Smooth muscle cell (in vitro differentiated cells): ENCODE measurements around the gene TAF8. TPM values are rescaled to one million over a fixed set of nuclear protein-coding genes. Genes with fewer than 3 reads are reported as not detected.
A peak's percentile ranks its signal among the peaks of the same experiment; 100 is the strongest.

Experiments
- DNase-seq: peaks from one replicate; lab custom pipeline; 2025; ENCODE audit not compliant: unreplicated experiment; lab: John Stamatoyannopoulos, UW
- H2AFZ ChIP-seq: fragments of 200-600 bp; sonication (generic); 2 replicates; pipeline ENCODE4 v1.6.0; 2016; ENCODE audit warnings: antibody characterized with exemption, low read depth, mild to moderate bottlenecking
- H3F3A ChIP-seq: fragments of 200-600 bp; sonication (generic); 2 replicates; pipeline ENCODE4 v1.6.0; 2017; ENCODE audit warnings: antibody characterized with exemption, low read depth
- H3K27ac ChIP-seq: fragments of 200-600 bp; sonication (generic); 2 replicates; pipeline ENCODE4 v1.5.1; 2016; ENCODE audit warnings: low read depth, mild to moderate bottlenecking
- H3K27me3 ChIP-seq: fragments of 200-600 bp; sonication (generic); 2 replicates; pipeline ENCODE4 v1.6.1; 2016; ENCODE audit warnings: low read depth, mild to moderate bottlenecking
- H3K36me3 ChIP-seq: fragments of 200-600 bp; sonication (generic); 2 replicates; pipeline ENCODE4 v1.5.1; 2016; ENCODE audit warnings: low read depth
- H3K4me1 ChIP-seq: fragments of 200-600 bp; sonication (generic); 2 replicates; pipeline ENCODE4 v1.5.1; 2016; ENCODE audit warnings: low read depth
- H3K4me2 ChIP-seq: fragments of 200-600 bp; sonication (generic); 2 replicates; pipeline ENCODE4 v1.6.0; 2016; ENCODE audit warnings: mild to moderate bottlenecking
- H3K4me3 ChIP-seq: fragments of 200-600 bp; sonication (generic); 2 replicates; pipeline ENCODE4 v1.5.1; 2016; ENCODE audit warnings: mild to moderate bottlenecking
- H3K79me2 ChIP-seq: fragments of 200-600 bp; sonication (generic); 2 replicates; pipeline ENCODE4 v1.6.0; 2016; ENCODE audit warnings: low read depth, mild to moderate bottlenecking
- H3K9ac ChIP-seq: fragments of 200-600 bp; sonication (generic); 2 replicates; pipeline ENCODE4 v1.6.0; 2016; ENCODE audit warnings: low read depth
- H3K9me3 ChIP-seq: fragments of 200-600 bp; sonication (generic); replicated peaks from 2 replicates; pipeline ENCODE4 v1.5.1; 2016; ENCODE audit warnings: low read depth
- H4K20me1 ChIP-seq: fragments of 200-600 bp; sonication (generic); 2 replicates; pipeline ENCODE4 v1.6.0; 2016; ENCODE audit warnings: low read depth
- WGBS: methylation state at CpG from one replicate; pipeline ENCODE4 v1.1.7; 2016; ENCODE audit warnings: low lambda C conversion rate; 5-methylcytosine and 5-hydroxymethylcytosine counted together
- polyA plus RNA-seq: library from polyadenylated mRNA; unstranded; fragments of >200 nt; fragmentation: Nextera tagmentation; extraction: Ambion mirVana; gene quantifications from 2 replicates; pipeline ENCODE4 v1.2.1, GENCODE V29; 2016
- total RNA-seq: library from RNA; depleted of rRNA; stranded (reverse); fragments of >200 nt; gene quantifications from 2 replicates; pipeline ENCODE4 v1.2.3, GENCODE V29; 2014
- TF ChIP-seq, protein P1 (sequence below): fragments of 200-600 bp; sonication (generic); IDR thresholded peaks from 2 replicates; pipeline ENCODE4 v1.5.1; 2017; ENCODE audit warnings: borderline replicate concordance, mild to moderate bottlenecking, antibody characterized with exemption; ENCODE audit not compliant: insufficient read depth, poor library complexity, severe bottlenecking

Gene TAF8
- total and polyA plus RNA-seq, 2 experiments from 2014 or later, result 8.1 to 9.8 TPM

DNA sequence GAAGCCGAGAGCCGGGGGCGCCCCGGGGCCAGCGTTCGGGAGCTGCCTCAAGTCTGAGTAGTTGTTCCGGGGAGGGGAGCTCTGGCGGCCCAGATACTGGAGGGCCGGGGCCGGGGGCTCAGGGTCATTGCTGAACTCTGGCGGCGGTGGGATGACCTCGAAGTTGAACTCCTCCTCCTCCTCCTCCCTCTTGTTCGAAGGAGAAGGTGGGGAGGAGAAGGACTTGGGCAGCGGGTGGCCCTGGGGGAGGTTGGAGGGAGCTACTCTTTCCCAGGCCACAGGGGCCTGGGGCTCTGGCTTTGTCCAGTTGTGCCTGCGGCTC, 54.4 kb downstream of the TAF8 start:
- WGBS, result 30% methylated on average over 14 of the region's 16 CpGs
- no peaks in the 10 kb centered on the region for H3K36me3 ChIP-seq
- H3F3A ChIP-seq, result peaks cover 10% of the 10 kb centered on the region
- H3K9ac ChIP-seq, result peak overlapping the region; percentile 34
- H2AFZ ChIP-seq, result peak overlapping the region; percentile 73
- H3K27me3 ChIP-seq, result no peaks in the 10 kb centered on the region
- DNase-seq, result no peak
- H3K4me2 ChIP-seq, result peak overlapping the region; percentile 91
- H3K9me3 ChIP-seq, result no peaks in the 10 kb centered on the region
- no peak overlapping the region for H3K27ac ChIP-seq
- TF ChIP-seq, protein P1, sequence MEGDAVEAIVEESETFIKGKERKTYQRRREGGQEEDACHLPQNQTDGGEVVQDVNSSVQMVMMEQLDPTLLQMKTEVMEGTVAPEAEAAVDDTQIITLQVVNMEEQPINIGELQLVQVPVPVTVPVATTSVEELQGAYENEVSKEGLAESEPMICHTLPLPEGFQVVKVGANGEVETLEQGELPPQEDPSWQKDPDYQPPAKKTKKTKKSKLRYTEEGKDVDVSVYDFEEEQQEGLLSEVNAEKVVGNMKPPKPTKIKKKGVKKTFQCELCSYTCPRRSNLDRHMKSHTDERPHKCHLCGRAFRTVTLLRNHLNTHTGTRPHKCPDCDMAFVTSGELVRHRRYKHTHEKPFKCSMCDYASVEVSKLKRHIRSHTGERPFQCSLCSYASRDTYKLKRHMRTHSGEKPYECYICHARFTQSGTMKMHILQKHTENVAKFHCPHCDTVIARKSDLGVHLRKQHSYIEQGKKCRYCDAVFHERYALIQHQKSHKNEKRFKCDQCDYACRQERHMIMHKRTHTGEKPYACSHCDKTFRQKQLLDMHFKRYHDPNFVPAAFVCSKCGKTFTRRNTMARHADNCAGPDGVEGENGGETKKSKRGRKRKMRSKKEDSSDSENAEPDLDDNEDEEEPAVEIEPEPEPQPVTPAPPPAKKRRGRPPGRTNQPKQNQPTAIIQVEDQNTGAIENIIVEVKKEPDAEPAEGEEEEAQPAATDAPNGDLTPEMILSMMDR, result no peak
- H3K4me3 ChIP-seq, result peak overlapping the region; percentile 53
- no peaks in the 10 kb centered on the region for H4K20me1 ChIP-seq
- H3K79me2 ChIP-seq, result no peaks in the 10 kb centered on the region
- H3K4me1 ChIP-seq, result peaks cover 12% of the 10 kb centered on the region

DNA sequence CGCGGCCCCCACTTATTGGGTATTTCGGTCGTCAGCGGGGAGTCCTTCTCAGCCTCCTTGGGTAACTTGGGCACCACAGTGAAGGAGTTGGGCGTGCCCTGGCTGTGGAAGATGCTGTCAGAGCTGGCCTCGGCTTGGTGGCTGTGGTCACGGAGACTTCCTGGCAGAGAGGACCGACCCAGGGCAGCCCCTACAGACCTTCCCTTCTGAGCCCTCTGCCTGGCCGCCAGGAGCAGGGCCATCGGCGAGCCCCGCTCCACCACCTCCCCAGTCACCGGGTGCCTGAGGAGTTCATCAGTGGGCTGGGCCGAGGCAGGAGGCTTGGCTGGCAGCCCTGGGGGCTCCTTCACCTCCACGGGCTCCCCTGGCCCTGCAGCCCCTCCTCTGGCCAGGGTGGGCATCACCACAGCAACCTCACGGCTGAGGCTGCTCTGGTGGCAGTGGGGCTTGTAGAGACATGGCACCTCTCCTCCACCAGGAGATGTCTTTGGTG, 54.9 kb downstream of the TAF8 start:
- H2AFZ ChIP-seq, result no peak overlapping the region
- no peaks in the 10 kb centered on the region for H3K27me3 ChIP-seq
- no peak overlapping the region for H3K27ac ChIP-seq
- TF ChIP-seq, protein P1, result no peak
- no peak for DNase-seq
- H3K36me3 ChIP-seq, result no peaks in the 10 kb centered on the region
- peaks cover 10% of the 10 kb centered on the region for H3F3A ChIP-seq
- no peaks in the 10 kb centered on the region for H3K9me3 ChIP-seq
- peaks cover 8% of the 10 kb centered on the region for H3K4me1 ChIP-seq
- H3K4me3 ChIP-seq, result no peak overlapping the region
- no peaks in the 10 kb centered on the region for H4K20me1 ChIP-seq
- no peaks in the 10 kb centered on the region for H3K79me2 ChIP-seq
- 90% methylated on average over 17 of the region's 17 CpGs for WGBS
- peak overlapping the region; percentile 91 for H3K4me2 ChIP-seq
- H3K9ac ChIP-seq, result no peak overlapping the region

DNA sequence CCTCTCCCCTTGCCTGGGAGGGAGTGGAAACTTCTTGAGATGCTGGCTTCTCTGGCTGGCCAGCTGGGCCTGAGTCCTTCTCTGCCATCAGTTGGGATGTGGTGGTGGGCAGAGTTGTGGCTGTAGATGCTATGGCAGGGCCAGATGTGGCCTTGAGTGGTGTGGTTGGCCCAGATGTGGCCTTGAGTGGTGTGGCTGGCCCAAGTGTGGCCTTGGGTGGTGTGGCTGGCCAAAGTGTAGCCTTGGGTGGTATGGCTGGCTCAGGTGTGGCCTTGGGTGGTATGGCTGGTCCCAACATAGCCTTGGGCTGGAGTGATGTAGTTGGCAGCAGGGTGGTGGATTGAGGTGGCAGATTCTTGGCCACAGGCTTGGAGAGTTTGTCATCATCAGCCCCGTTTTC, 55.4 kb downstream of the TAF8 start:
- H3F3A ChIP-seq, result peaks cover 10% of the 10 kb centered on the region
- H3K9ac ChIP-seq, result no peak overlapping the region
- no peaks in the 10 kb centered on the region for H3K9me3 ChIP-seq
- H3K4me3 ChIP-seq, result no peak overlapping the region
- no peaks in the 10 kb centered on the region for H3K79me2 ChIP-seq
- no peaks in the 10 kb centered on the region for H3K36me3 ChIP-seq
- no peak for DNase-seq
- no peak overlapping the region for H3K27ac ChIP-seq
- WGBS, result 85% methylated on average over 1 of the region's 1 CpG
- no peaks in the 10 kb centered on the region for H4K20me1 ChIP-seq
- TF ChIP-seq, protein P1, result no peak
- no peaks in the 10 kb centered on the region for H3K27me3 ChIP-seq
- peaks cover 8% of the 10 kb centered on the region for H3K4me1 ChIP-seq
- H3K4me2 ChIP-seq, result no peak overlapping the region
- no peak overlapping the region for H2AFZ ChIP-seq
